Measurements from ENCODE around the gene ANKRD39. TPM values are rescaled to one million over a fixed set of nuclear protein-coding genes. Genes with fewer than 3 reads are reported as not detected.

Gene ANKRD39
- total and polyA plus RNA-seq, 10 donors = 13.6 to 32.2 (median 20.4) TPM

- intact Hi-C loops (cut with DNase I; ENCODE audit: low total_unique reads) = no loop called here
- TF ChIP-seq POLR2A (IDR thresholded peaks at IDR 0.05) (no peak), POLR2AphosphoS5 (IDR thresholded peaks at IDR 0.05) (no peak), CTCF (IDR thresholded peaks at IDR 0.05 in 8 of 11, conservative IDR thresholded peaks at IDR 0.05 in 3 of 11) (no peak)
- H3K9me3 ChIP-seq = no peaks in the 10 kb centered on the region
- H3K4me1 ChIP-seq = peaks cover 0 to 51% (median 26%) of the 10 kb centered on the region in 6 donors
- H3K36me3 ChIP-seq = peaks cover 0 to 41% (median 6%) of the 10 kb centered on the region in 6 donors
- no peak overlapping the region for H3K4me3 ChIP-seq
- WGBS, 5 donors = 83 to 92% (median 89%) methylated on average over 13 of the region's 13 CpGs
- peak overlapping the region in 6 of 8 donors; percentile 13 to 51 (median 43) for H3K27ac ChIP-seq
- DNase-seq = no peak
- H3K27me3 ChIP-seq (replicated peaks in 1 of 7) = no peaks in the 10 kb centered on the region
Measured at GRCh38 chr2:96809216-96809882, 48.5 kb downstream of the ANKRD39 start.

- TF ChIP-seq POLR2A (IDR thresholded peaks at IDR 0.05) = no peak
- TF ChIP-seq POLR2AphosphoS5 (IDR thresholded peaks at IDR 0.05) = no peak
- TF ChIP-seq CTCF (IDR thresholded peaks at IDR 0.05 in 8 of 11, conservative IDR thresholded peaks at IDR 0.05 in 3 of 11) = no peak
- peaks cover 0 to 52% (median 26%) of the 10 kb centered on the region in 6 donors for H3K4me1 ChIP-seq
- WGBS, 5 donors = 83 to 92% (median 86%) methylated on average over 10 of the region's 10 CpGs
Measured at GRCh38 chr2:96808176-96808837, 49.5 kb downstream of the ANKRD39 start.

GRCh38 chr2:96807127-96807471 is 50.7 kb downstream of the ANKRD39 start:
- TF ChIP-seq CTCF (IDR thresholded peaks at IDR 0.05 in 8 of 11, conservative IDR thresholded peaks at IDR 0.05 in 3 of 11) (no peak), POLR2AphosphoS5 (IDR thresholded peaks at IDR 0.05) (peak in 1 of 3 donors; percentile 6), POLR2A (IDR thresholded peaks at IDR 0.05) (no peak)
- peak overlapping the region; percentile 31 to 95 (median 80) for H3K27ac ChIP-seq
- 87 to 93% (median 89%) methylated on average over 10 of the region's 10 CpGs for WGBS, 5 donors
- peaks cover 0 to 47% (median 5%) of the 10 kb centered on the region in 6 donors for H3K36me3 ChIP-seq
- intact Hi-C loops (cut with DNase I; ENCODE audit: low total_unique reads) = no loop called here
- no peaks in the 10 kb centered on the region for H3K27me3 ChIP-seq (replicated peaks in 1 of 7)
- DNase-seq = no peak
- no peaks in the 10 kb centered on the region for H3K9me3 ChIP-seq
- H3K4me3 ChIP-seq = peak overlapping the region in 1 of 8 donors; percentile 31
- H3K4me1 ChIP-seq = peaks cover 0 to 61% (median 31%) of the 10 kb centered on the region in 6 donors

More at GRCh38 chr2:96808176-96808837, 49.5 kb downstream of the ANKRD39 start:
- Histone ChIP-seq H3K36me3 (peaks cover 0 to 41% (median 6%) of the 10 kb centered on the region in 6 donors), H3K4me3 (no peak overlapping the region), H3K9me3 (no peaks in the 10 kb centered on the region), H3K27ac (peak overlapping the region in 3 of 8 donors; percentile 83 to 95 (median 87)), H3K27me3 (replicated peaks in 1 of 7) (no peaks in the 10 kb centered on the region)
- intact Hi-C loops (cut with DNase I; ENCODE audit: low total_unique reads) = no loop called here
- peak; percentile 68 for DNase-seq
